Esophagus squamous epithelium (tissue), 4 donors: ENCODE results near the gene HECW1.

ENCODE experiments used
- POLR2A ChIP-seq, 4 donors: fragments of 450-650 bp; IDR thresholded peaks; one replicate each; pipeline ENCODE4 v1.6.1; 2017; ENCODE audit warnings: antibody characterized with exemption in 4 of 4, mild to moderate bottlenecking in 4 of 4, moderate library complexity in 3 of 4
- TF ChIP-seq, protein P1 (sequence below), 6 experiments: fragments of 450-650 bp in 4 of 6; fragments of 200-600 bp in 2 of 6; sonication (generic) in 2 of 6; IDR thresholded peaks; one replicate each; pipeline ENCODE4 v1.5.1; 2016 to 2019; ENCODE audit warnings: antibody characterized with exemption in 6 of 6, mild to moderate bottlenecking in 4 of 6, moderate library complexity in 4 of 6

DNA sequence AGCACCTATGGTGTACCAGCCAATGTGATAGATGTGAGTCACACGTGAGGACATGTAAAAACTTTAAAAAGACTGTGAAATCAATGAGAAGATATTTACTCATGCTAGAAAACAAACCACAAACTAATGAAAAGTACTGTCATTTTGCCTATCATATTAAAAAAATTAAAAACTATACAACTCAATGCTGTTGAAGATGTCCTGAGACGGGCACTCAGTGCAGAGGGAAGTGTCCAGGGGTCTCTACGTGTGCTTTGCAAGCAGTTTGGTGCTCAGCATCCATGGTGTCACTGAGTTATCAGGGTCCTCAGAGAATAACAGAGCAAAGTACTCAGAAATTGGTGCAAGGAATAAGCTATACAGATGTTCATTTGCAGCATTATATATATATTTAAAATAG, 162.3 kb downstream of the HECW1 start:
- TF ChIP-seq, protein P1, sequence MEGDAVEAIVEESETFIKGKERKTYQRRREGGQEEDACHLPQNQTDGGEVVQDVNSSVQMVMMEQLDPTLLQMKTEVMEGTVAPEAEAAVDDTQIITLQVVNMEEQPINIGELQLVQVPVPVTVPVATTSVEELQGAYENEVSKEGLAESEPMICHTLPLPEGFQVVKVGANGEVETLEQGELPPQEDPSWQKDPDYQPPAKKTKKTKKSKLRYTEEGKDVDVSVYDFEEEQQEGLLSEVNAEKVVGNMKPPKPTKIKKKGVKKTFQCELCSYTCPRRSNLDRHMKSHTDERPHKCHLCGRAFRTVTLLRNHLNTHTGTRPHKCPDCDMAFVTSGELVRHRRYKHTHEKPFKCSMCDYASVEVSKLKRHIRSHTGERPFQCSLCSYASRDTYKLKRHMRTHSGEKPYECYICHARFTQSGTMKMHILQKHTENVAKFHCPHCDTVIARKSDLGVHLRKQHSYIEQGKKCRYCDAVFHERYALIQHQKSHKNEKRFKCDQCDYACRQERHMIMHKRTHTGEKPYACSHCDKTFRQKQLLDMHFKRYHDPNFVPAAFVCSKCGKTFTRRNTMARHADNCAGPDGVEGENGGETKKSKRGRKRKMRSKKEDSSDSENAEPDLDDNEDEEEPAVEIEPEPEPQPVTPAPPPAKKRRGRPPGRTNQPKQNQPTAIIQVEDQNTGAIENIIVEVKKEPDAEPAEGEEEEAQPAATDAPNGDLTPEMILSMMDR (IDR thresholded peaks at IDR 0.05), result no peak
- TF ChIP-seq POLR2A (IDR thresholded peaks at IDR 0.05), result no peak
